Activated CD8-positive, alpha-beta T cell treated with anti-CD3 and anti-CD28 coated beads for 36 hours (primary cell): Measurements from ENCODE around the gene CDC20. TPM values are rescaled to one million over a fixed set of nuclear protein-coding genes. Genes with fewer than 3 reads are reported as not detected.

ENCODE experiments used
- ATAC-seq: fragments of 200-7000 bp; cut with Tn5 transposase; one replicate; pipeline ENCODE4 v1.10.0; 2021; ENCODE audit warnings: mild to moderate bottlenecking, moderate library complexity
- CTCF ChIA-PET: fragments of 350-600 bp; sonication (Branson Sonifier 250); formaldehyde crosslinking; loops from one replicate; lab custom pipeline; 2021; ENCODE audit warnings: antibody characterized with exemption; lab: Charles Lee
- POLR2A ChIA-PET: fragments of 350-600 bp; sonication (Branson Sonifier 250); formaldehyde crosslinking; loops from one replicate; lab custom pipeline; 2021; ENCODE audit warnings: antibody characterized with exemption; lab: Charles Lee
- DNase-seq: peaks from one replicate; pipeline ENCODE4 v3.0.0-alpha.2; 2020
- H3K27ac Mint-ChIP-seq: one replicate; pipeline ENCODE4 v1.8.0; 2021; ENCODE audit warnings: mild to moderate bottlenecking, mixed read lengths
- H3K27me3 Mint-ChIP-seq: one replicate; pipeline ENCODE4 v1.8.0; 2021; ENCODE audit warnings: mixed read lengths
- H3K36me3 Mint-ChIP-seq: one replicate; pipeline ENCODE4 v1.8.0; 2021; ENCODE audit warnings: low read depth, mixed read lengths
- H3K4me1 Mint-ChIP-seq: one replicate; pipeline ENCODE4 v1.8.0; 2021; ENCODE audit warnings: low read depth, mixed read lengths
- H3K4me3 Mint-ChIP-seq: one replicate; pipeline ENCODE4 v1.8.0; 2021; ENCODE audit warnings: mild to moderate bottlenecking, moderate library complexity, mixed read lengths
- H3K9me3 Mint-ChIP-seq: one replicate; pipeline ENCODE4 v1.8.0; 2021; ENCODE audit warnings: mixed read lengths
- intact Hi-C: fragments of 100-400 bp; cut with micrococcal nuclease; formaldehyde crosslinking; loops from one replicate; pipeline ENCODE4 v1.10.0; 2022
- total RNA-seq, 2 experiments: library from RNA; stranded (reverse); gene quantifications; one replicate each; pipeline ENCODE4 v1.2.3, GENCODE V29; 2021
- TF ChIP-seq, protein P1 (sequence below): fragments of 200-600 bp; IDR thresholded peaks from one replicate; pipeline ENCODE4 v1.8.0; 2022; ENCODE audit warnings: antibody characterized with exemption, mild to moderate bottlenecking

CDC20 gene
- total RNA-seq, 2 experiments from 2014 or later: 160 to 167 TPM

DNA sequence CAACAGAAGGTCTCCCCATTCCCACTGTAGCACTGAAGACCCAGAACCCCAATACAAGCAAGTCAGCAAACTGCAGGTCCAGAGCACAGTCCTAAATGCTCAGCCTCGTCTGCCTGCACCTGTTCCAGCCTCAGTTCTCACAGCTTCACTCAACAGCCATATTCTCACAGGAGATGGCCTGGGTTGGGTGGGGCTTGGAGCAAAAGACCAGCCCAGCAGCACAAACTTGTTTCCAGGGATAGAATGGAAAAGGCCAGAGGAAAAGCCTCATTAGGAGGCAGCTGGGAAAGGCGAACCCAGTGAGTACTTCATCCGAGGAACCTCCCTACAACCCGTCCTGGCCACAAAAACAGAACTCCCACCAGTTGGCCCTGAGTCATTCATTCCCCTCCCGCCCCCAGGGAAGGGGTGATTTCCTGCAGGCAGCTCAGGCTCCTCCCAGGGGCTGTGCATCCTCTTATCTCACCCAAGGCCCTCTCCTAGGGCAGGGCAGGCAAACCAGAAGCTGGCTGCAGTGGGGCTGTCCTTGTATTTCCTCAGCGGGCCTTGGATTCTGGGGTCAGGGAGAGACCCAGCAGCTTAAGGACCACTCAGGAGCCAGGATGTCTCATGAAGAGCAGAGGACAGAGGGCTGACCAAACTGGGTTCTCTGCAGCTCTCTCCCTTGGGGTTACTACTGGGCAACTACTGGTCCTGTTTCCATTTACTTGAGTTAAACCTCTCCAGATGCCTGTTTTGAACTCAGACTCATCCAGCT, 28.6 kb upstream of the CDC20 start:
- Mint-ChIP-seq H3K27me3 (no peaks in the 10 kb centered on the region), H3K36me3 (no peaks in the 10 kb centered on the region), H3K4me1 (peaks cover 20% of the 10 kb centered on the region), H3K9me3 (peaks cover 13% of the 10 kb centered on the region), H3K4me3 (no peak overlapping the region), H3K27ac (peak overlapping the region; percentile 28)
- ChIA-PET POLR2A (interaction anchor here (0.7 to 2.5 kb wide), 3 partner anchors 27 to 38 kb away, joined by 3 to 6 read pairs (median 3); partner anchors contain the start of gene ELOVL1), CTCF (interaction anchor here (0.7 to 1.7 kb wide), 4 partner anchors 9 to 103 kb away, joined by 3 to 6 read pairs (median 4); no protein-coding TSS in a partner anchor)
- TF ChIP-seq, protein P1, sequence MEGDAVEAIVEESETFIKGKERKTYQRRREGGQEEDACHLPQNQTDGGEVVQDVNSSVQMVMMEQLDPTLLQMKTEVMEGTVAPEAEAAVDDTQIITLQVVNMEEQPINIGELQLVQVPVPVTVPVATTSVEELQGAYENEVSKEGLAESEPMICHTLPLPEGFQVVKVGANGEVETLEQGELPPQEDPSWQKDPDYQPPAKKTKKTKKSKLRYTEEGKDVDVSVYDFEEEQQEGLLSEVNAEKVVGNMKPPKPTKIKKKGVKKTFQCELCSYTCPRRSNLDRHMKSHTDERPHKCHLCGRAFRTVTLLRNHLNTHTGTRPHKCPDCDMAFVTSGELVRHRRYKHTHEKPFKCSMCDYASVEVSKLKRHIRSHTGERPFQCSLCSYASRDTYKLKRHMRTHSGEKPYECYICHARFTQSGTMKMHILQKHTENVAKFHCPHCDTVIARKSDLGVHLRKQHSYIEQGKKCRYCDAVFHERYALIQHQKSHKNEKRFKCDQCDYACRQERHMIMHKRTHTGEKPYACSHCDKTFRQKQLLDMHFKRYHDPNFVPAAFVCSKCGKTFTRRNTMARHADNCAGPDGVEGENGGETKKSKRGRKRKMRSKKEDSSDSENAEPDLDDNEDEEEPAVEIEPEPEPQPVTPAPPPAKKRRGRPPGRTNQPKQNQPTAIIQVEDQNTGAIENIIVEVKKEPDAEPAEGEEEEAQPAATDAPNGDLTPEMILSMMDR: no peak
- ATAC-seq (peak; percentile 99), DNase-seq (peak; percentile 88)
- intact Hi-C loops: no loop called here

DNA sequence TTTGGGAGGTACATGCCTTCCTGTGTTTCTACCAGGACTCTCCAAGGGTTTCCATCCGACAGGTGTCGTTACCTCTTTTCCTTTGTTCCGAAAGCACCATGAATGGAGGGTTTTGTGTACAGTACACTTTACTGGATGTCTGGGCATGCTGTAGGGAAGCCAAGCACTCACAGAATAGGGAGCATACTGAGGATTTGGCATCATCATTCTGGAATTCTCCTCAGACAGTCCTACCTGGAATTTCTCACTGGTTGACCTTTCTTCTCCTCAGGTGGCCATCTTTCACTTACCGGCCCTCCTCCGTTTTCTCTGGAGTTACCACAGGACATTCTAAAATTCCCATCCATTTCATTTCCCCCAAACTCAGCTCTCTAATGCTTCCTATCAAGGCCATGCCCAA, 27.1 kb upstream of the CDC20 start:
- no peaks in the 10 kb centered on the region for H3K36me3 Mint-ChIP-seq
- no peak overlapping the region for H3K4me3 Mint-ChIP-seq
- peaks cover 20% of the 10 kb centered on the region for H3K4me1 Mint-ChIP-seq
- ChIA-PET POLR2A (interaction anchor here (0.6 to 2.5 kb wide), 2 partner anchors 36 to 93 kb away, joined by 3 to 6 read pairs; partner anchors contain the start of gene ELOVL1), CTCF (no interaction called here)
- TF ChIP-seq, protein P1: no peak
- intact Hi-C loops: no loop called here
- peaks cover 8% of the 10 kb centered on the region for H3K9me3 Mint-ChIP-seq
- H3K27me3 Mint-ChIP-seq: no peaks in the 10 kb centered on the region
- no peak for ATAC-seq
- no peak overlapping the region for H3K27ac Mint-ChIP-seq
- no peak for DNase-seq

GRCh38 chr1:43334453-43335205, 24.2 kb upstream of the CDC20 start:
- no peaks in the 10 kb centered on the region for H3K9me3 Mint-ChIP-seq
- TF ChIP-seq, protein P1: no peak
- intact Hi-C loops: no loop called here
- ChIA-PET POLR2A (no interaction called here), CTCF (no interaction called here)
- H3K4me3 Mint-ChIP-seq: no peak overlapping the region
- no peak overlapping the region for H3K27ac Mint-ChIP-seq
- peaks cover 12% of the 10 kb centered on the region for H3K4me1 Mint-ChIP-seq
- no peaks in the 10 kb centered on the region for H3K36me3 Mint-ChIP-seq
- ATAC-seq (no peak), DNase-seq (no peak)
- no peaks in the 10 kb centered on the region for H3K27me3 Mint-ChIP-seq

- ChIA-PET POLR2A (no interaction called here), CTCF (no interaction called here)
- no peaks in the 10 kb centered on the region for H3K27me3 Mint-ChIP-seq
- H3K9me3 Mint-ChIP-seq: no peaks in the 10 kb centered on the region
- no peaks in the 10 kb centered on the region for H3K4me1 Mint-ChIP-seq
- ATAC-seq: no peak
- no peaks in the 10 kb centered on the region for H3K36me3 Mint-ChIP-seq
- intact Hi-C loops: no loop called here
- no peak within 1 kb of the TSS for H3K4me3 Mint-ChIP-seq
- TF ChIP-seq, protein P1: no peak
- H3K27ac Mint-ChIP-seq: no peak within 1 kb of the TSS
- no peak for DNase-seq
Measured at GRCh38 chr1:43337588-43337987, 21.2 kb upstream of the CDC20 start, which contains the start of gene MPL. MPL (plus strand) TSS chr1:43337818; CDS start chr1:43337849, 31 bp downstream.
